Naive B cell (primary cell): Measurements from ENCODE around the gene DNLZ. TPM values are rescaled to one million over a fixed set of nuclear protein-coding genes. Genes with fewer than 3 reads are reported as not detected.

Experiments used
- ATAC-seq, 2 donors: fragments of 150-1000 bp; cut with Tn5 transposase; 2 replicates each; pipeline ENCODE4 v1.10.0; 2021; ENCODE audit warnings: low read depth in 2 of 2, mild to moderate bottlenecking in 2 of 2, moderate library complexity in 2 of 2
- DNase-seq: peaks from one replicate; pipeline ENCODE4 v3.0.0; 2022
- H3K27ac Mint-ChIP-seq, 6 donors: one replicate each; pipeline ENCODE4 v1.8.0; 2020 to 2022; ENCODE audit warnings: mild to moderate bottlenecking in 6 of 6, mixed read lengths in 6 of 6, moderate library complexity in 5 of 6, inconsistent platforms in 2 of 6
- H3K27me3 Mint-ChIP-seq, 3 donors: one replicate each; pipeline ENCODE4 v1.8.0; 2021 to 2022; ENCODE audit warnings: mixed read lengths in 3 of 3, mild to moderate bottlenecking in 1 of 3
- H3K36me3 Mint-ChIP-seq, 2 donors: one replicate each; pipeline ENCODE4 v1.8.0; 2020 to 2022; ENCODE audit warnings: mixed read lengths in 2 of 2, inconsistent platforms in 1 of 2, mild to moderate bottlenecking in 1 of 2
- H3K4me1 Mint-ChIP-seq, 3 donors: one replicate each; pipeline ENCODE4 v1.8.0; 2020 to 2022; ENCODE audit warnings: mixed read lengths in 3 of 3, inconsistent platforms in 1 of 3, mild to moderate bottlenecking in 1 of 3, moderate library complexity in 1 of 3
- H3K4me3 Mint-ChIP-seq, 8 donors: one replicate each; pipeline ENCODE4 v1.8.0; 2020 to 2022; ENCODE audit warnings: mild to moderate bottlenecking in 8 of 8, mixed read lengths in 8 of 8, moderate library complexity in 8 of 8, inconsistent platforms in 2 of 8
- H3K9me3 Mint-ChIP-seq, 7 donors: one replicate each; pipeline ENCODE4 v1.8.0; 2020 to 2022; ENCODE audit warnings: mixed read lengths in 7 of 7, mild to moderate bottlenecking in 5 of 7, inconsistent platforms in 2 of 7, moderate library complexity in 1 of 7
- polyA plus RNA-seq, 6 donors: library from polyadenylated mRNA; unstranded; fragments of 300-500 nt; fragmentation: Illumina TruSeq; gene quantifications; one replicate each; pipeline ENCODE4 v1.2.3, GENCODE V29; 2021; ENCODE audit warnings: low read depth in 6 of 6

The DNLZ gene
- polyA plus RNA-seq, 6 donors from 2014 or later, result 42.2 to 93.0 (median 57.2) TPM

GRCh38 chr9:136337416-136338395 lies 25.8 kb downstream of the DNLZ start:
- no peaks in the 10 kb centered on the region for H3K36me3 Mint-ChIP-seq
- no peaks in the 10 kb centered on the region for H3K9me3 Mint-ChIP-seq
- ATAC-seq (no peak), DNase-seq (no peak)
- H3K27ac Mint-ChIP-seq, result no peak overlapping the region
- H3K4me3 Mint-ChIP-seq, result no peak overlapping the region
- H3K4me1 Mint-ChIP-seq, result no peaks in the 10 kb centered on the region
- H3K27me3 Mint-ChIP-seq, result no peaks in the 10 kb centered on the region

- Mint-ChIP-seq H3K4me1 (no peaks in the 10 kb centered on the region), H3K4me3 (no peak overlapping the region), H3K27ac (no peak overlapping the region), H3K36me3 (no peaks in the 10 kb centered on the region), H3K27me3 (no peaks in the 10 kb centered on the region), H3K9me3 (no peaks in the 10 kb centered on the region)
- DNase-seq, result no peak
- ATAC-seq, result no peak
Measured at GRCh38 chr9:136336881-136337280, 26.7 kb downstream of the DNLZ start.

- Mint-ChIP-seq H3K27ac (no peak overlapping the region), H3K4me1 (no peaks in the 10 kb centered on the region), H3K9me3 (no peaks in the 10 kb centered on the region), H3K27me3 (no peaks in the 10 kb centered on the region), H3K4me3 (no peak overlapping the region), H3K36me3 (no peaks in the 10 kb centered on the region)
- ATAC-seq (no peak), DNase-seq (no peak)
Measured at GRCh38 chr9:136336156-136336870, 27.2 kb downstream of the DNLZ start.

- H3K27me3 Mint-ChIP-seq, result peaks cover 0 to 2% (median 0%) of the 10 kb centered on the region in 3 donors
- ATAC-seq (no peak), DNase-seq (no peak)
- no peaks in the 10 kb centered on the region for H3K9me3 Mint-ChIP-seq
- peak overlapping the region in 1 of 6 donors; percentile 14 for H3K27ac Mint-ChIP-seq
- no peak overlapping the region for H3K4me3 Mint-ChIP-seq
- H3K4me1 Mint-ChIP-seq, result no peaks in the 10 kb centered on the region
- H3K36me3 Mint-ChIP-seq, result no peaks in the 10 kb centered on the region
Measured at GRCh38 chr9:136335296-136336155, 28.0 kb downstream of the DNLZ start.

GRCh38 chr9:136334541-136334940 lies 29.0 kb downstream of the DNLZ start:
- Mint-ChIP-seq H3K27me3 (peaks cover 0 to 4% (median 0%) of the 10 kb centered on the region in 3 donors), H3K9me3 (no peaks in the 10 kb centered on the region), H3K27ac (no peak overlapping the region), H3K4me3 (no peak overlapping the region), H3K36me3 (no peaks in the 10 kb centered on the region), H3K4me1 (no peaks in the 10 kb centered on the region)
- no peak for DNase-seq
- ATAC-seq, result no peak

DNA sequence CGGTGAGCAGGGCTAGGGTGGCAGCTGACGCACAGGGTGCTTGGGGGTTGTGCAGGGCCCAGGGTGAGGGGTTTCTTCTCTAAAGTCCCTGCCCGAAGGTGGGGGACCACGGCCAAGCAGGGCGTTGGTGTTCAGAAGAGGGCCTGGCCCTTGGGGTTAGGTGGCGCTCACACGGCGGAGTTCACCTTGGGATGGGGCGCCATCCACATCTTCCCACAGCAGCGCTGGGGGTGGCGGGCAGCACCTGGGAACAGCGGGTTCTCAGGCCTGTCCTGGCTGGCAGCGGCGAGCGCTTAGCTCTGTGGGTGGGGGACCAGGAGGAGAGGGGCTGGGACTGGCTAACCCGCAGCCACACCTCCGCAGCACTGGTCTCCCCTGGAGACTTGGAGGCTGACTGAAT lies 30.1 kb downstream of the DNLZ start:
- no peak for ATAC-seq
- Mint-ChIP-seq H3K27ac (no peak overlapping the region), H3K4me3 (no peak overlapping the region), H3K27me3 (peaks cover 0 to 4% (median 0%) of the 10 kb centered on the region in 3 donors), H3K4me1 (peaks cover 3 to 9% (median 4%) of the 10 kb centered on the region in 3 donors), H3K36me3 (no peaks in the 10 kb centered on the region), H3K9me3 (no peaks in the 10 kb centered on the region)
- DNase-seq, result no peak

DNA sequence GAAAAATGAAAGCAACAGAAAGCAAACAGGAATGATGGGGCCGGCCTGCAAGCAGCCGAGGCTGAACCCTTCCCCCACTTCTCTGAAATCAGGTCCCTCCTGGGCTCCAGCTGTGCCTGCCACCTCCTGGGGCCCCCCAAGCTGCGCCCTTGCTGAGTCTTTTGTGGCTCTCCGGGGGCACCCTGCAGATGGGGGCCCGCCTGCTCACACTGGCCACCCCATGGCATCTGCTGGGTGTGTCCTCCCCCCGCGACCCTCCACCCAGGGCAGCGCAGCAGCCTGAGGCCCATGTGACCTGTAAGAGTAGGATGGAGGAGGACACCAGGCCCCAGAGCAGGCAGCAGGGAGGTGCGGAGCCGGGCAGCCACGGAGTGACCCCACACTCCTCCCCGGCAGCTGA lies 30.5 kb downstream of the DNLZ start:
- Mint-ChIP-seq H3K27me3 (peaks cover 0 to 4% (median 0%) of the 10 kb centered on the region in 3 donors), H3K27ac (peak overlapping the region in 1 of 6 donors; percentile 64), H3K4me3 (no peak overlapping the region), H3K4me1 (peaks cover 4 to 9% (median 5%) of the 10 kb centered on the region in 3 donors), H3K9me3 (no peaks in the 10 kb centered on the region), H3K36me3 (no peaks in the 10 kb centered on the region)
- no peak for DNase-seq
- no peak for ATAC-seq

DNA sequence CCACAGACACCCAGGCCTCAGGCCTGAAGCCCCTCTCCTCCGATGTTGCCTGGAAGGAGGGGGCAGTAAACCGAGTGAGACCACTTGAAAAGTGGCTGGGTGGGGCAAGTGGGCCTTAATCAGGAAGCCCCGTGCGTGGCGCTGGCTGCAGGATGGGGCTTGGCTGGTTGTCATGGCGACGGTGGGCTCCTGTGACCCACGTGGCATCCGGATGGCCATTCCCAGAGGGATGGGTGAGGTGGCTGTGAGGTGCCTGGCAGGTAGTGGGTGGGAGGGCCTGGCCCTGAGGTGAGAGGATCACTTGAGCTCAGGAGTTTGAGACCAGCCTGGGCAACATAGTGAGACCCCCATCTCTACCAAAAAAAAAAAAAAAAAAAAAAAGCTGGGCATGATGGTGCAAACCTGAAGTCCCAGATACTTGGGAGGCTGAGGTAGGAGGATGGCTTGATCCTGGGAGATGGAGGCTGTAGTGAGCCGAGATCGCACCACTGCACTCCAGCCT lies 31.0 kb downstream of the DNLZ start:
- DNase-seq, result no peak
- no peak for ATAC-seq
- no peak overlapping the region for H3K4me3 Mint-ChIP-seq
- H3K27me3 Mint-ChIP-seq, result peaks cover 0 to 4% (median 0%) of the 10 kb centered on the region in 3 donors
- H3K9me3 Mint-ChIP-seq, result no peaks in the 10 kb centered on the region
- peaks cover 4 to 9% (median 5%) of the 10 kb centered on the region in 3 donors for H3K4me1 Mint-ChIP-seq
- peak overlapping the region in 1 of 6 donors; percentile 64 for H3K27ac Mint-ChIP-seq
- no peaks in the 10 kb centered on the region for H3K36me3 Mint-ChIP-seq

DNA sequence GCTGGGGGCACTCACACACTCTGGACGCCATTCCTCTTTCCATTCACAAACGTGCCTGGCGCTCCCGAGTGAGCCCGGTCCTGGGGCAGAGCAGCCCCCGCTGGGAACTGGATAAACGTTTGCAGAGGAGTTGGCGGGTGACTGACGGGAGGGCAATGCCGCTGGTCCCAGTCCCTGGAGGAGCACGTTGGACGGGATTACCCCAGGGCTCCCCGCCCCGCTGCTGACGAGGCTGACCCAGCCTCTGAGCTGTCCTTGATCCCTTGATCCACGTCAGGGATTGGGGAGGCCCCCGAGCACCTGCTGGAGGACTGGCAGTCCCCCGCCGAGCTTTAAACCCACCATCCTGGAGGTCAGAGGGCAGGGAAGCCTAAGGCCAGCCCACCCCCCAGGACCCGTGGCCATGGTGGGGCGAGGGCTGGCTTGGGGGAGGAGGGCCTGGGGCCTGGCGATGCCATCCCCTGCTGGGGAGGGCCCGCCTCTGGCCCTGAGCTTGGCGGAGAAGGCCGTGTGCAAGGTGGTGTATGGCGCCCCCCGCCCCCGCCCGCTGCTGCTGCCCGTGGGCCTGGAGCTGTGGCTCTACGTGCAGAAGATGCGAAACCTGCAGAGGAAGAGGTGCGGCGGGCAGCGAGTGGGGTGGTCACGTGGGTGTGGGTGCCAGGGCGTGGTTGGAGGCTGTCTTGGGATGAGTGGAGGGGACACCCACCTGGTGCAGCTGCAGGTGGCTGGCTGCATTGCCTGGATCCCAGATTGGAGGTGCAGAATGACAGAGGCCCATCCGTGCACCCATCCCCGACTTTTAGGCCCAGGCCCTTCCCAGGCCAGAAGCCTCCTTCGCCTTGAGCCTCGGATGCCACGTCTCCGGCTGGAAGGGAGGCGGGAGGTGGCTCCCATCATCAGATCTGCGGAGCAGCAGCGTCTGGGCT lies 31.7 kb downstream of the DNLZ start:
- H3K27me3 Mint-ChIP-seq, result peaks cover 0 to 4% (median 0%) of the 10 kb centered on the region in 3 donors
- no peaks in the 10 kb centered on the region for H3K9me3 Mint-ChIP-seq
- no peaks in the 10 kb centered on the region for H3K36me3 Mint-ChIP-seq
- H3K27ac Mint-ChIP-seq, result no peak overlapping the region
- no peak for DNase-seq
- H3K4me3 Mint-ChIP-seq, result no peak overlapping the region
- ATAC-seq, result no peak
- H3K4me1 Mint-ChIP-seq, result peaks cover 4 to 9% (median 6%) of the 10 kb centered on the region in 3 donors

GRCh38 chr9:136331030-136331429 lies 32.5 kb downstream of the DNLZ start:
- Mint-ChIP-seq H3K36me3 (no peaks in the 10 kb centered on the region), H3K27ac (no peak overlapping the region), H3K9me3 (no peaks in the 10 kb centered on the region), H3K27me3 (peaks cover 0 to 4% (median 0%) of the 10 kb centered on the region in 3 donors), H3K4me1 (peaks cover 4 to 9% (median 8%) of the 10 kb centered on the region in 3 donors), H3K4me3 (no peak overlapping the region)
- DNase-seq (no peak), ATAC-seq (no peak)

- H3K27ac Mint-ChIP-seq, result peak overlapping the region in 3 of 6 donors; percentile 11 to 65 (median 44)
Measured at GRCh38 chr9:136330406-136330990, 33.0 kb downstream of the DNLZ start.

More at GRCh38 chr9:136330406-136330990, 33.0 kb downstream of the DNLZ start:
- Mint-ChIP-seq H3K36me3 (no peaks in the 10 kb centered on the region), H3K27me3 (peaks cover 0 to 4% (median 0%) of the 10 kb centered on the region in 3 donors), H3K4me1 (peaks cover 4 to 9% (median 8%) of the 10 kb centered on the region in 3 donors), H3K4me3 (peak overlapping the region in 1 of 8 donors; percentile 51), H3K9me3 (no peaks in the 10 kb centered on the region)
- ATAC-seq (no peak), DNase-seq (no peak)
